Vagina (tissue), 2 donors: ENCODE data around the gene SLC23A1. TPM values are rescaled to one million over a fixed set of nuclear protein-coding genes. Genes with fewer than 3 reads are reported as not detected.

Experiments used
- DNase-seq, 2 donors: peaks; one replicate each; pipeline ENCODE4 v3.0.0-alpha.2; 2017; ENCODE audit errors: extremely low spot score in 2 of 2
- H3K27ac ChIP-seq: fragments of 200-600 bp; sonication (generic); one replicate; pipeline ENCODE4 v1.5.1; 2019
- H3K27me3 ChIP-seq: fragments of 200-600 bp; sonication (generic); one replicate; pipeline ENCODE4 v1.5.1; 2019
- H3K36me3 ChIP-seq, 2 donors: fragments of 200-600 bp; sonication (generic); one replicate each; pipeline ENCODE4 v1.5.1; 2017 to 2019
- H3K4me1 ChIP-seq: fragments of 200-600 bp; sonication (generic); one replicate; pipeline ENCODE4 v1.5.1; 2019
- H3K4me3 ChIP-seq, 2 donors: fragments of 200-600 bp; sonication (generic); 1 replicate in 1 of 2; 2 replicates in 1 of 2; pipeline ENCODE4 v1.5.1; 2016 to 2019
- H3K9me3 ChIP-seq: fragments of 200-600 bp; sonication (generic); one replicate; pipeline ENCODE4 v1.5.1; 2019
- POLR2A ChIP-seq, 2 donors: fragments of 450-650 bp; IDR thresholded peaks; one replicate each; pipeline ENCODE4 v1.6.1; 2017; ENCODE audit warnings: antibody characterized with exemption in 2 of 2, mild to moderate bottlenecking in 2 of 2, moderate library complexity in 2 of 2
- POLR2AphosphoS5 ChIP-seq, 2 donors: sonication (generic); formaldehyde crosslinking; IDR thresholded peaks; one replicate each; pipeline ENCODE4 v1.9.0; 2017; ENCODE audit warnings: antibody characterized with exemption in 2 of 2, mild to moderate bottlenecking in 2 of 2, low read depth in 1 of 2; ENCODE audit not compliant: insufficient read depth in 1 of 2
- intact Hi-C: fragments of 100-400 bp; cut with DNase I; formaldehyde crosslinking; loops from one replicate; pipeline ENCODE4 v1.15.1; 2023
- total RNA-seq: library from RNA; depleted of rRNA; stranded (reverse); fragments of >200 nt; gene quantifications from one replicate; pipeline ENCODE4 v1.2.3, GENCODE V29; 2016
- TF ChIP-seq, protein P1 (sequence below), 3 experiments: fragments of 450-650 bp in 2 of 3; fragments of 200-600 bp in 1 of 3; sonication (generic) in 1 of 3; IDR thresholded peaks; one replicate each; pipeline ENCODE4 v1.5.1; 2017 to 2019; ENCODE audit warnings: antibody characterized with exemption in 3 of 3, mild to moderate bottlenecking in 2 of 3, moderate library complexity in 2 of 3

Gene SLC23A1
- total RNA-seq, 1 donor from 2014 or later = not detected

DNA sequence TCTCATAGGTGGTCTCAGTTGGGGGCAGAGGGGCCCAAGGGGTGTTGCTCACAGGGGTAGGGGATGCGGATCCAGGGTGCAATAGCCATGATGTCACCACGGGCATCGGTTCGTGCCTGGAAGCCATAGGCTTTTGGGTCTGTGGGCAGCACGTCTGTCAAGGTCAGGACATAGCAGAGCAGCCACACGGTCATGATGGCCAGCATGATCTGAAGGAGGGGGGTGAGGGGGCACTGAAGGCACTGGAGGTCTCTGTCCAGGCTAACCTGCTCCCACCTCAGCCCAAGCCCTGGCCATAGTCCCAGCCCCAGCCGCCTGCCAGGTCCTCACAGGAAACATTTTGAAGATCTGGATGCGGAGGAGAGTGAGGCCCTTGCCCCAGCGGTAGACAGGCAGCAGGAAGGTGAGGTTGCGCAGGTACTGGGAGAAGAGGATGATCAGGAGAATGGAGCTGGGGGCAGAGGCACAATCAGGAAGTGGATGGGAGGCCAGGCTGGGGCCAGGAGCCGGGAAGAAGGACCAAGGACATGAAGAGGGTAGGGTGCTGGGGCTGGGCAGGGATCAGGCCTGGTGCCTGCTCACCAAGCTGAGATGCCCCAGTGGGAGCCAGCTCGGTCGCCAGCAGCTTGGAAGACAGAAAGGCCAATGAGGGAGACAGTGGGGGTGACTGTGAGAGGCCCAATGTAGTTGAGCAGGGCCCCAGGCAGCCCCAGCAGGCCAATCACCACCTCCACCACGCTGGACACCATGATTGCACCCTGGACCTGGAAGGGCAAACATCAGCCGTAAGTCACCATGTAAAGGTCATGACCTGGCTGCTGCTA is 3.3 kb downstream of the SLC23A1 start:
- Histone ChIP-seq H3K4me3 (no peak overlapping the region), H3K27me3 (no peaks in the 10 kb centered on the region), H3K27ac (no peak overlapping the region), H3K36me3 (no peaks in the 10 kb centered on the region), H3K9me3 (no peaks in the 10 kb centered on the region), H3K4me1 (peaks cover 13% of the 10 kb centered on the region)
- TF ChIP-seq, protein P1, sequence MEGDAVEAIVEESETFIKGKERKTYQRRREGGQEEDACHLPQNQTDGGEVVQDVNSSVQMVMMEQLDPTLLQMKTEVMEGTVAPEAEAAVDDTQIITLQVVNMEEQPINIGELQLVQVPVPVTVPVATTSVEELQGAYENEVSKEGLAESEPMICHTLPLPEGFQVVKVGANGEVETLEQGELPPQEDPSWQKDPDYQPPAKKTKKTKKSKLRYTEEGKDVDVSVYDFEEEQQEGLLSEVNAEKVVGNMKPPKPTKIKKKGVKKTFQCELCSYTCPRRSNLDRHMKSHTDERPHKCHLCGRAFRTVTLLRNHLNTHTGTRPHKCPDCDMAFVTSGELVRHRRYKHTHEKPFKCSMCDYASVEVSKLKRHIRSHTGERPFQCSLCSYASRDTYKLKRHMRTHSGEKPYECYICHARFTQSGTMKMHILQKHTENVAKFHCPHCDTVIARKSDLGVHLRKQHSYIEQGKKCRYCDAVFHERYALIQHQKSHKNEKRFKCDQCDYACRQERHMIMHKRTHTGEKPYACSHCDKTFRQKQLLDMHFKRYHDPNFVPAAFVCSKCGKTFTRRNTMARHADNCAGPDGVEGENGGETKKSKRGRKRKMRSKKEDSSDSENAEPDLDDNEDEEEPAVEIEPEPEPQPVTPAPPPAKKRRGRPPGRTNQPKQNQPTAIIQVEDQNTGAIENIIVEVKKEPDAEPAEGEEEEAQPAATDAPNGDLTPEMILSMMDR (IDR thresholded peaks at IDR 0.05) = no peak
- TF ChIP-seq POLR2AphosphoS5 (IDR thresholded peaks at IDR 0.05; ENCODE audit: insufficient read depth in 1 of 2, low read depth in 1 of 2) (no peak), POLR2A (IDR thresholded peaks at IDR 0.05) (no peak)
- DNase-seq = no peak
- intact Hi-C loops = no loop called here

DNA sequence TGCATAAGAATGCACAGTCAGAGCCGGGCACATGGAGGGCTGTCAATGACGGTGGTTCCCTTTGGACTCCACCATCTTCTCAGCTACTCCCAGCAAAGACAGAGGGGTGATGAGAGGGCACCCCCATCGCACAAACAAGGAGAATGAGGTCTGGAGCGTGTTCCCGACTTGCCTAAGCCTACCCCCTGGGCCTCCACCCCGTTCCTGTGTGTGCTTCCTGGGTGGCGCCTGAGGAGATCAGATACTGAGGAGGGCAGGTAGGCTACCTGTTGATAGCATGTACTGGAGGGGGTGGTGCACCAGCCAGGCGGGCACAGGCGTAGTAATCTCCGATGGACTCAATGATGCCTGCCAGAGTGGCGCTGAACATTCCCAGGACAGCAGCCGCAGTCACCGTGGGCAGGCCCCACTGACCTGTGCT is 4.1 kb downstream of the SLC23A1 start:
- peaks cover 4% of the 10 kb centered on the region for H3K4me1 ChIP-seq
- no peaks in the 10 kb centered on the region for H3K27me3 ChIP-seq
- no peaks in the 10 kb centered on the region for H3K36me3 ChIP-seq
- H3K9me3 ChIP-seq = no peaks in the 10 kb centered on the region
- no peak overlapping the region for H3K27ac ChIP-seq
- TF ChIP-seq POLR2AphosphoS5 (IDR thresholded peaks at IDR 0.05; ENCODE audit: insufficient read depth in 1 of 2, low read depth in 1 of 2) (no peak), POLR2A (IDR thresholded peaks at IDR 0.05) (no peak)
- TF ChIP-seq, protein P1 (IDR thresholded peaks at IDR 0.05) = no peak
- no peak overlapping the region for H3K4me3 ChIP-seq
- no peak for DNase-seq
- intact Hi-C loops = no loop called here

DNA sequence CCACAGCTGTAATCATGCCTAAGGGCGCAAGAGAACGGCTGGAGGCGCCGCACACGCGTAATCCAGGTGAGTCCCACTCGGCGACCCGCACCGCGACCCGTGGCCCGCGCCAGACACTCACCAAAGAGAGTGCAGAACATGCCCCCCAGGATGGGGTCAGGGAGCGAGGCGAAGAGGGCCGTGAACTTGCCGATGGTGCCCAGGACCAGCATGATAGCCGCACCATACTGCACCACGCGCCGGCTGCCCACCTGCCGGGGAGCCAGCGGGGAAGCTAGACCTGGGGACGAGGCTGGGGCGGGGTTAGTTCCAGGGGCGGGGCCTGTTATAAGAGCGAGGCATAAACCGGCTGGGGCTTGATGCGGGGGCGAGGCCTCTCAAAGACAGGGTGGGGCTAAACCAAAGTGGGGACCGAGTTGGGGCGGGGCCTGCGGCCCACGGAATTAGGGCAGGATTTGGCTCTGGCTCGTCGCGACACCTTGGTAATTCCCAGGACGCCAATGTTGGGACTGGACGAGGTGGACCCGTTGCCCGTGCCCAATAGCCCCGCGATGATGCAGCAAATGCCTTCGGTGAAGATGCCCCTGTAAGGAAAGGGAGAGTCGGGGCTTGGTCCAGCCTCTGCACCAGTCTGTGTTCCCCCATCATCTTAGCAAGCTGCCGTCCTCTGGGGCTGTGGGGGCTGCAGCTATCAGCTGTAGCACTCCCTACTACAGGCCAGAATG is 4.8 kb downstream of the SLC23A1 start:
- H3K27ac ChIP-seq = no peak overlapping the region
- H3K9me3 ChIP-seq = no peaks in the 10 kb centered on the region
- H3K4me1 ChIP-seq = peaks cover 5% of the 10 kb centered on the region
- no peaks in the 10 kb centered on the region for H3K36me3 ChIP-seq
- TF ChIP-seq, protein P1 (IDR thresholded peaks at IDR 0.05) = no peak
- no peak for TF ChIP-seq POLR2A (IDR thresholded peaks at IDR 0.05)
- TF ChIP-seq POLR2AphosphoS5 (IDR thresholded peaks at IDR 0.05; ENCODE audit: insufficient read depth in 1 of 2, low read depth in 1 of 2) = no peak
- intact Hi-C loops = no loop called here
- H3K4me3 ChIP-seq = no peak overlapping the region
- H3K27me3 ChIP-seq = no peaks in the 10 kb centered on the region
- no peak for DNase-seq

DNA sequence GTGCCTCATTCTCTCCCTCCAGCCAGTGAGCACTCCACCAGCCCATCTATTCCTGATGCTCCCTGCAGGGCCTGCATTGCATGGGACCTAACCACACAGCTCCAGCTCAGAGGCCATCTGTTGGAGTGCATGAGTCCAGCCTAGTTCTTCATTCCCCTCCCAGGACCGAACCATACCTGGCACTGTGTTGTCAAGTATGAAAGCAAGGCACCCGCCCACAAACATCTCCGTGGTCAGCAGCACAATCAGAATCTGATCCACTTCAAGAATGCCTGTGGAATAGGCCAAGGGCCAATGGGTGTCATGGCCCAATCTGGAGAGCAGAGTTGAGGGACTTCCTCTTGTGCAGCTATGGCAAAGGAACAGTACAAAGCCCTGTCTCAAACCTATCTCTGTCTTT is 5.9 kb downstream of the SLC23A1 start:
- DNase-seq = no peak
- intact Hi-C loops = no loop called here
- Histone ChIP-seq H3K27ac (no peak overlapping the region), H3K4me1 (peaks cover 5% of the 10 kb centered on the region), H3K9me3 (no peaks in the 10 kb centered on the region), H3K4me3 (no peak overlapping the region), H3K27me3 (no peaks in the 10 kb centered on the region), H3K36me3 (peaks cover 0 to 4% of the 10 kb centered on the region in 2 donors)
- TF ChIP-seq POLR2A (IDR thresholded peaks at IDR 0.05) = no peak
- TF ChIP-seq, protein P1 (IDR thresholded peaks at IDR 0.05) = no peak
- TF ChIP-seq POLR2AphosphoS5 (IDR thresholded peaks at IDR 0.05; ENCODE audit: insufficient read depth in 1 of 2, low read depth in 1 of 2) = no peak
